Measurements from ENCODE around the gene SPDYE1.
A peak's percentile ranks its signal among the peaks of the same experiment; 100 is the strongest.

Gene SPDYE1

DNA sequence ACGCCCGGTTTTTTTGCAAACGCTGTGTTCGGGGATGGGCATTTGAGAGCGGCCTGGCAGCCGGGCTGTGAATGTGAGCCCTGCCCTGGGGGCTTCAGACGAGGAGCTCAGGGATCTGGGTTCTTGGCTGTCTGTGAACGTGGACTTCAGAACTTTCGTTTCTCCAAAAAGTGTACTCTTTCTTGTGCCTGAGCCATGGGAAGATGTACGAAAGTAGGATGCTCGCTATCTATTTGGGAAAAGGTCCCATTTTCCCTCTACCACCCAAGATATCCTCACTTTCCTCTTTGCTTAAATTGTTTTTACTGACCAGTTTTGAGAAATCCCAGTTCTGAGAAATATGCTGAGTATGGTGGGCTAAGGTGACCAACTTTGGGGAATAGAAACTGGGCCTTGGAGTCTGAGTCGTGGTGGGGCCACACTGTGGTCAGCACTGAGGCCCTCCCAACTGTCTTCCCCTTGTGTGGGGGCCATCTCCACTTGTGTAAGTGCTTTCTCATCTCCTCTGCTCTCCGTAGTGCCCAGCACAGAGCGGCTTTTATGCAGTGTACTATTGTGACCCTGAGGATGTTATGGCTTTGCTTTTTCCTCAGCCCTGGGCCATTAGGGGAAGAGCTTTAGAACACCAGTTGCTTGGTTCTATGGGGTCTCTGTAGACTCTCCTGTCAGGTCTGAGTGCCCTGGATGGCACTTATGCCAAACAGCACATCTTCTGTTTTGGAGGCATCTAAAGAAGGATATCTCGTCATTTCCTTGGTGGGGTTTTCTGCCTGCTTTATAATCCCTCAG lies 47.7 kb downstream of the SPDYE1 start:
- DNase-seq = peak; percentile 17

DNA sequence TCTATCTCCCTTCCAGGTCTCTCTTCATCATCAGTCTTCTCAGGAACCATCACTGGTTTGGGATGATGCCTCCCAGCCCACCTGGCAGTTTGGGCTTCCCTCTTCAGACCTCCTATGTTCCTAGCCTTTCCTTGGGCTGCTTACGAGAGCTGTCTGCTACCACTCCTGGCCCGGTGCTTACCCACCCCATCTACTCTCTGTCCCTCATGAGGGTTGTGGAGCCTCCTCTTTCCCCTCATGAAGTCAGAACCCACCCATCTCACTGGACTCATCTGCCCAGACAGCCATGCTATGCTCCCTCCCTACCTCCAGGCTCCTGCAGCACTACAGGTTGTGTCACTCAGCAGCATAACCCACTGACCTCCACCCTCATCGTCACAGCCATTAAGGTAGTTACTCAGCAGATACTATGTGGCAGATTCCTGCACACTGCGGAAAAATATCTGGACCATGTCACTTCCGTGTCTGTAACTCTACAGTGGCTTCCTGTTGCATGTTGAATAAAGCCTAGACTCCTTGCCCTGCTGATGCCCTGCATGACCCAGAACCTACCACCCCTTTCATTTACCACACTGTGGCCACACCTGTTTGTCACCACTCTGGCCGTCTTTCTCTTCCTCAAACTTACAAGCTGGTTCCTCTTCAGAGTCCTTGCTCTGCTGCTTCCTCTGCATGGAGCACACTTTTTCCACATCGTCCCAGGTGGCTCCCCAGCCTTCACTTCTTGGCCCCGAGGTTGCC lies 48.8 kb downstream of the SPDYE1 start:
- peak; percentile 26 for DNase-seq

DNA sequence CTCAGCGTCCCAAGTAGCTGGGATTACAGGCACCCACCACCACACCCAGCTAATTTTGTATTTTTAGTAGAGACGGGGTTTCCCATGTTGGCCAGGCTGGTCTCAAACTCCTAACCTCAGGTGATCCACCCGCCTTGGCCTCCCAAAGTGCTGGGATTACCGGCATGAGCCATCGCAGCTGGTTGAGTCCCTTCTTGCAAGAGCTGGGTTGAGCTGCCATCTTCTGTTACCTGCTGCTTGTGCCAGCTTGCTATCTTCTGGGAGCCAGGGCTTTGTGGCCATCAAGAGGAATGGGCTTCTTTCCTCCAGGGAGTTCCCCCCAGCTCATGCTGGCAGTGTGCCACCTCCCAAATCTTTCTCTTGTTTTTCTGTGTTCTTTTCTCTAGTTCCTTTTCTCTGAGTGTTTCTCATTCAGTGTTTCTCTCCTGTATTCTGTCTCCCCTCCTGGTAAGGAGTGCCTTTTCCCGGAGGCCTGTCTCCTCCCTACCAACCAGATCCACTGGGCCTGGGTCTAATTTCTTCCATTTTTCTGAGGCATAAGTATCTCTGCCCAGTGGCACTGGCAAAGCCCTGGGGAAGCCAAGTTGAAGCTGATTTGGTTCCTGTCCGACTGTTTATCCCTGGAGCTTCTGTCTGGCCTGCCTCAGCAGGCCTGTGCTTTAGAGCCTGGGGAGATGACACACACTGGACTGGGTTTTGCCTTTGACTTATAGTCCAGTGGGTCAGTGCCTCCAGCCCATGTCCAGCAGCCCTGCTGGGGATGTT lies 50.5 kb downstream of the SPDYE1 start:
- DNase-seq = peak; percentile 15

DNA sequence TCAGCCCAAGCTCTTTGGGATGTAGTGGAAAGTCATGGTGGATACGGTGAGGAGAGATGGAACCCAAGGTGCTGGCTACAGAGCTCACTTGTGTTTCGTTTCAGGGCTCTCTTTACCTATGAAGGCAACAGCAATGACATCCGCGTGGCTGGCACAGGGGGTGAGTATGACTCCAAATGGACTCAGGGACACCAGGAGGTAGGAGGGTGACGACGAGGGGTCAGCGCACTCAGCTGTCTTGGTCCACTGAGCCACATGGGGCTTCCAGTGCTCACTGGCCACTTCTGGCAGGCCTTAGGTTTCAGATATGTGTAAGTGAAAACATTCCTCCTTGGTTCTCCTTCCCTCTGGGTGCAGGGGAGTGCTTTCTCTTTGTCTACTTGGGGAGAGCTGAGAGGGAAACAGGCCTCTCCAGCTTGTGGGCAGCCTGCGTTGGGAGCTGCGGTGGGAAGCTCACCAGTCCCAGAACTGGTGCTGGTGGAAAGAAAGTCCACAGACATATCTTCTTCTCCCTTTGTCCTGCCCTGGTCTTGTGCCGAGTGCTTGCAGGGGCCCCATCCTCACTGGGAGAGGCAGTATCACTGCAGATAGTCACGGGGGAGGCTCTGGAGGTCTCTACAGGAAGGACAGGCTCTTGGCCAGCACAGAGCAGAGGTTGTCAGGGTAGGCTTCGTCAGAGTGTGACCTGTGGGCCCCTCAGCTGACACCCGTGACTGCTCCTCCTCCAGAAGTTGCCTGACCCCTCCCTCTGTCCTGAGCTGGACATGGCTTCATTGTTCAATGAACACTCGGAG lies 52.6 kb downstream of the SPDYE1 start:
- peak; percentile 12 for DNase-seq

- DNase-seq = no peak
Measured at GRCh38 chr7:44050915-44051560, 53.3 kb downstream of the SPDYE1 start.

- peak; percentile 7 for DNase-seq
Measured at GRCh38 chr7:44051611-44052220, 54.0 kb downstream of the SPDYE1 start.

- DNase-seq = peak; percentile 12
Measured at GRCh38 chr7:44052771-44053365, 55.2 kb downstream of the SPDYE1 start.

DNA sequence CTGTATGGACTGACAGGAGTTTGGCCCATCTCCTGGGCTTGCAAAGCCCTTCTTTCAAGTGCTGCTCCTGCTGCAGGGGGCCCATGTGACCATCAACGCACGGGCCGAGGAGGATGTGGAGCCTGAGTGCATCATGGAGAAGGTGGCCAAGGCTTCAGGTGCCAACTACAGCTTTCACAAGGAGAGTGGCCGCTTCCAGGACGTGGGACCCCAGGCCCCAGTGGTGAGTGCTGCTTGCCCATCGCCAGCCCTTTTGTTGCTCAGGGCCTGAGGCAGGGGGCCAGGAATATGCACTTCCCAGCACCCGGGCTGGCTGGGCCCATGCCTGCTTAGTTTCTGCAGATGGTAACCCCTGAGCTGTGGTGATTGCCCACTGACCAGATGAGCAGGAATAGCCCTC lies 59.0 kb downstream of the SPDYE1 start:
- DNase-seq = peak; percentile 14

DNA sequence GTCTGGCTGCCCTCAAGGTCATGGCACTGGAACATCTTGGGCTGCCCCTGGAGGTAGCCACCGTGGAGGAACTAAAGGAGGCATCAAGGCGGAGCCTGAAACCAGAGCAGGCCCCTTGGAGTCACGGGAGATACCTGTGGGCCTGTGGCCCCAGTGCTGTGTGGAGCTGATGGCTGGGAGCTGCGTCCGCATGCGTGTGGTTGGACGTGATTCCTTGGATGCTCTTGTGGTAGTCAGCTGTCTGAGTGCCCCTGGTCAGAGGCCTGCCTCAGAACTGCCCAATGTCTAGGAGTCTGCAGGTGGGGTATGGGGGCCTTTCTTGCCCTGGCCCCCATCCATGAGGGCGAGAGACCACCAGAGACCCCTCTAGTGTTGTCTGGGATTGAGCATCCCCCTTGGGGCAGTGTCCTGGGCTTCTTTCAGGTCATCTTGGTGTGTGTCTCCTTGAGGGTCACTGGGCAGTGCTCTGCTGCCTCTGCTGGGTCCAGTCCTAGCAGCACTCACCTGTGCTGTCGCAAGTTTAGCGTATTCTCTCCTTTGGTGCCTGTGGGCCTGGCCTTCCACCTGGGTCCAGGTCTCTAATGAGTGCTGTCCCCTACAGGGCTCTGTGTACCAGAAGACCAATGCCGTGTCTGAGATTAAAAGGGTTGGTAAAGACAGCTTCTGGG lies 59.6 kb downstream of the SPDYE1 start:
- DNase-seq = peak; percentile 13

DNA sequence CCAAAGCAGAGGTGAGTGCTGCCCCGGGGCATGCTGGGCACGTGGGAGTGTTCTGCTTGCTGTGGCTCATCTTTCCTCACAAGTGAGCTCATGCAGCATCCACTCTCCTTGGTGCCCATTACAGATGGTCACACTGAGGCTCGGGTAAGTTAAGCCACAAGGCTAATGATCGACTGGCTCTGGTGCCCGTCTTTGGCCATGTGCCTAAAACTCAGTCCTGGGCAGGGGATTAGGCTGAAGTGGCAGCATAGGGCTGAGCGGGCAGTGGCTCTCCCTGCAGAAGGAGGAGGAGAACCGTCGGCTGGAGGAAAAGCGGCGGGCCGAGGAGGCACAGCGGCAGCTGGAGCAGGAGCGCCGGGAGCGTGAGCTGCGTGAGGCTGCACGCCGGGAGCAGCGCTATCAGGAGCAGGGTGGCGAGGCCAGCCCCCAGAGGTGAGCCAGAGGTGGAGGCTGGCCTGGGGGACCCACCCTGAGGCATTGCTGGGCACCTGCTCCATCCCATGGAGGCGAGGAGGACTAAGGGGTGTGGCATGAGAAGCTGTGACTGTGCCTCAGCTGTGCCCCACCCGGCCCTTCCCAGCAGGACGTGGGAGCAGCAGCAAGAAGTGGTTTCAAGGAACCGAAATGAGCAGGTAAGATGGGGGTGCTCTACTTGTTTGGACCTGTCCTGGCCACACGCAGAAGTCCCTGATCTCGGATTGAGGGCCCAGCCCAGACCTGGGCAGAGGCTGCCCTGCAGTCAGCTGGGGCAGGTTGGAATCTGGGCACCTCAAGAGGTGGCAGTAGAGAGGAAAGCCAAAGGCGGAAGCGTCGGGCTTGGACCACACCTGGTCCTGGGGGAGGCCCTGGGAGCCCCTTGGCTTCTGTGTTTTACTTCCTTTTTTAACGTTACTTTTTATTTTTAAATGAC lies 60.4 kb downstream of the SPDYE1 start:
- peak; percentile 14 for DNase-seq

- DNase-seq = no peak
Measured at GRCh38 chr7:44058759-44059218, 61.1 kb downstream of the SPDYE1 start.

- peak; percentile 20 for DNase-seq
Measured at GRCh38 chr7:44059219-44060090, 61.8 kb downstream of the SPDYE1 start.
